ENCODE measurements around the gene ARMC12. TPM values are rescaled to one million over a fixed set of nuclear protein-coding genes. Genes with fewer than 3 reads are reported as not detected.
"Not testable (repeated sequence)": the region's sequence is repeated elsewhere in the genome, so short reads cannot be mapped to it uniquely, and the experiment has no call there.

Gene ARMC12
- 2.7 and 2.9 TPM in 2 replicates for total RNA-seq
- long read RNA-seq, partial matches to known transcripts: 0 of 1 reads
- long read RNA-seq, other reads (novel, unspliced or antisense): 1 of 1 reads

- H3K27me3 Mint-ChIP-seq (ENCODE audit: low read depth): no peaks in the 10 kb centered on the region
- peaks cover 47% of the 10 kb centered on the region for H3K4me1 Mint-ChIP-seq
- peak within 1 kb of the TSS; percentile 72 for H3K4me3 Mint-ChIP-seq
- H3K9me3 Mint-ChIP-seq: no peaks in the 10 kb centered on the region
- no peaks in the 10 kb centered on the region for H3K36me3 Mint-ChIP-seq (ENCODE audit: low read depth)
- TF ChIP-seq, protein P1, sequence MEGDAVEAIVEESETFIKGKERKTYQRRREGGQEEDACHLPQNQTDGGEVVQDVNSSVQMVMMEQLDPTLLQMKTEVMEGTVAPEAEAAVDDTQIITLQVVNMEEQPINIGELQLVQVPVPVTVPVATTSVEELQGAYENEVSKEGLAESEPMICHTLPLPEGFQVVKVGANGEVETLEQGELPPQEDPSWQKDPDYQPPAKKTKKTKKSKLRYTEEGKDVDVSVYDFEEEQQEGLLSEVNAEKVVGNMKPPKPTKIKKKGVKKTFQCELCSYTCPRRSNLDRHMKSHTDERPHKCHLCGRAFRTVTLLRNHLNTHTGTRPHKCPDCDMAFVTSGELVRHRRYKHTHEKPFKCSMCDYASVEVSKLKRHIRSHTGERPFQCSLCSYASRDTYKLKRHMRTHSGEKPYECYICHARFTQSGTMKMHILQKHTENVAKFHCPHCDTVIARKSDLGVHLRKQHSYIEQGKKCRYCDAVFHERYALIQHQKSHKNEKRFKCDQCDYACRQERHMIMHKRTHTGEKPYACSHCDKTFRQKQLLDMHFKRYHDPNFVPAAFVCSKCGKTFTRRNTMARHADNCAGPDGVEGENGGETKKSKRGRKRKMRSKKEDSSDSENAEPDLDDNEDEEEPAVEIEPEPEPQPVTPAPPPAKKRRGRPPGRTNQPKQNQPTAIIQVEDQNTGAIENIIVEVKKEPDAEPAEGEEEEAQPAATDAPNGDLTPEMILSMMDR (conservative IDR thresholded peaks at IDR 0.05): no peak
- no peak for DNase-seq (ENCODE audit: low read depth, low spot score)
- no peak within 1 kb of the TSS for H3K27ac Mint-ChIP-seq (ENCODE audit: unreplicated experiment)
These were observed at the start of gene ARMC12 for GRCh38 chr6:35736982-35737412. ARMC12 (plus strand) TSS chr6:35737032; CDS start chr6:35737109, 77 bp downstream.

DNA sequence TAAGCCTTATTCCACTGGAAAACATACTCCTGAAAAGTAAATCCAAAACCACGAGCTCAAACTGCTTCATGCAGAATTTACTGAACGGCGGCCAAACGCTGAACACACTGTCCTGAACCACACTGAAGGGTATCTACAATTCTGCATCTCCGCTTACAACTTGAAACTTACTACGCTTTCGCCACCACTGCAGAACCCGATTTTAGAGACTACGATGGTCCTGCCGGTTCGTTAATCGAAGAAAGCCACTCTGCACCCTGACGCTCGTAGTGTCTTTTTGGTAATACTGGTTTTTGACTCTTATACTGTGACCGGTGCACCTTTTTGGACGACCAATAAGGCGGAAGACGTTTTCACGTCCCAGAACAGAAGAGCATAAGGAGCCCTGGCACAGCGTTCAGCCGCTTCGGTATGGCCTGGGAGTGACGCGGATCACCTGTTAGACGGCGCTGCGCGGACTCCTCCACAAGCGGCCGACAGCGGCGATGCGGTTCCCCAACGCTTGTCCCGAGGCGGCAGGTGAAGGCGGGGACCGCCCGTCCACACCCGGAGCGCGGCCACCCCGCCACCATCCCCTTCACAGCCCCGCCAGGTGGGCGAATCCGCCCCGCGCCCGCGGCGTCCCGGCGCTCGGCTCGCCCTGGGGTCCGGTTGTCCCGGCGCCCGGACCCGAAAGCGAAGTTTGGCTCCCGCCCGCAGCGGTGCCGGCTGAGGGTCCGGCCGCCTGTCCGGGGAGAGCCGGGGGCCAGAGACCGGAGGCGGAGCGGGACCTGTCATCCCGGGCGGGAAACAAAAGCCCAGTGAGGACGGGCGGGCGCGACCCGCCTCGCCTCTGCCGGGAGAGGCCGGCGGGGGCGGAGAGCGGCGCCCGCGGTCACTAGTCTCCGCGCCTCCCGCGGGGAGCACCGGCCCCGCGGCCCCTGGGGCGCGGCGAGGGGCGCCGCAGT lies 48.9 kb upstream of the ARMC12 start:
- peak; percentile 40 for DNase-seq (ENCODE audit: low read depth, low spot score)
- H3K9me3 Mint-ChIP-seq: no peaks in the 10 kb centered on the region
- H3K27ac Mint-ChIP-seq (ENCODE audit: unreplicated experiment): peak overlapping the region; percentile 88
- no peaks in the 10 kb centered on the region for H3K36me3 Mint-ChIP-seq (ENCODE audit: low read depth)
- peak overlapping the region; percentile 94 for H3K4me3 Mint-ChIP-seq
- TF ChIP-seq, protein P1 (conservative IDR thresholded peaks at IDR 0.05): no peak
- no peaks in the 10 kb centered on the region for H3K27me3 Mint-ChIP-seq (ENCODE audit: low read depth)
- peaks cover 15% of the 10 kb centered on the region for H3K4me1 Mint-ChIP-seq

DNA sequence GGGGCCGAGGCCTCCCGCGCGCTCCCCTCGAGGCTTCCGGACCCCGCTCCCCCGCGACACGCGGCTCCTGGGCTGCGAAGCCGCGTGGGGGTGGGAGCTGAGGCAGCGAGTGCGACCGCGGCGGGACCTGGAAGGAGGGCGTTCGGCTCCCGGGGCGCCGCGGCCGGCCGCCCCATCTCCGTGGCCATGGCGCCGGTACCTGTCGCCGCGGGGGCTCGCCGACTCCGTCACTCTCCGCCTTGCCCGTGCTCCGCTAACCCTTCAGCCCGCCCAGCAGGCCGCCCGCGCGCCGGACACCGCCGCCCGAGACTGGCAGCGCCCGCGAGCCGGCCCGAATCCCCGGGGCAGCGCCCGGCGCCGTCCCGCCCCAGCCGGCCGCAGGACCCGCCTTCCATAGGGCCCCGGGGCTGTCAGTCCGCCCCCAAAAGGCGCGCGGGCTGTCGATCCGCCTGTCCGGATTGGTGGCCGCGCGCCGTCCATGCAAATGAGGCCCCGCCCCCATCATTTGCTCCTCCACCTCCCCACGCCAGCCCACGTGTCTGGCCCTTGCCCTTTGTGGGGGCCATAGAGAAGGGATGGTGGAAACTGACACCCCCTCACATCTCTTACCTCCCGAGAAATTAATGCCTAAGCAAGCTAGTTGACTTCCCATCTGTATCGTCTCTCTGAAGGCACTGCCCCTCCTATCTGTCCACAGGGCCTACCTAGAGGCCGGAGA lies 48.1 kb upstream of the ARMC12 start, which contains the start of gene FKBP5:
FKBP5 (minus strand) TSS at position 311 of the 718 bp plus-strand sequence. CDS start 46,091 bp downstream, outside the sequence.
- DNase-seq (ENCODE audit: low read depth, low spot score): peak; percentile 82

GRCh38 chr6:35690006-35690405 lies 46.8 kb upstream of the ARMC12 start:
- not testable (repeated sequence) for H3K36me3 Mint-ChIP-seq (ENCODE audit: low read depth); H3K27me3 Mint-ChIP-seq (ENCODE audit: low read depth); DNase-seq (ENCODE audit: low read depth, low spot score); H3K9me3 Mint-ChIP-seq; H3K27ac Mint-ChIP-seq (ENCODE audit: unreplicated experiment)
- Mint-ChIP-seq H3K4me1 (peaks cover 15% of the 10 kb centered on the region), H3K4me3 (peak overlapping the region; percentile 70)

More for the DNA sequence above, 48.1 kb upstream of the ARMC12 start, which contains the start of gene FKBP5:
- Mint-ChIP-seq H3K4me1 (peaks cover 15% of the 10 kb centered on the region), H3K27me3 (ENCODE audit: low read depth) (no peaks in the 10 kb centered on the region), H3K9me3 (no peaks in the 10 kb centered on the region), H3K27ac (ENCODE audit: unreplicated experiment) (peak within 1 kb of the TSS; percentile 88), H3K36me3 (ENCODE audit: low read depth) (no peaks in the 10 kb centered on the region), H3K4me3 (peak within 1 kb of the TSS; percentile 94)
- TF ChIP-seq, protein P1 (conservative IDR thresholded peaks at IDR 0.05): no peak

GRCh38 chr6:35690484-35690883 lies 46.3 kb upstream of the ARMC12 start:
- Mint-ChIP-seq H3K4me3 (no peak overlapping the region), H3K36me3 (ENCODE audit: low read depth) (no peaks in the 10 kb centered on the region), H3K9me3 (no peaks in the 10 kb centered on the region), H3K4me1 (peaks cover 15% of the 10 kb centered on the region), H3K27ac (ENCODE audit: unreplicated experiment) (no peak overlapping the region), H3K27me3 (ENCODE audit: low read depth) (no peaks in the 10 kb centered on the region)
- TF ChIP-seq, protein P1 (conservative IDR thresholded peaks at IDR 0.05): no peak
- DNase-seq (ENCODE audit: low read depth, low spot score): no peak
